Jurkat, Clone E6-1 (cell line): ENCODE data around the gene MFSD8. TPM values are rescaled to one million over a fixed set of nuclear protein-coding genes. Genes with fewer than 3 reads are reported as not detected.
"Not testable (repeated sequence)": the region's sequence is repeated elsewhere in the genome, so short reads cannot be mapped to it uniquely, and the experiment has no call there.

ENCODE experiments used
- DNase-seq: peaks from one replicate; pipeline ENCODE4 v3.0.0-alpha.2; 2011; ENCODE audit warnings: low read depth, low spot score
- H3K4me3 ChIP-seq: 2 replicates; pipeline ENCODE4 v1.5.1; 2011; ENCODE audit warnings: mild to moderate bottlenecking, low read length, control low read depth, moderate library complexity
- polyA plus RNA-seq: library from polyadenylated mRNA; unstranded; fragments of >200 nt; gene quantifications from one replicate; pipeline ENCODE4 v1.2.1, GENCODE V29; 2012; ENCODE audit warnings: missing spikeins; ENCODE audit not compliant: insufficient read length, insufficient read depth

The MFSD8 gene
- polyA plus RNA-seq, result 10.3 TPM

GRCh38 chr4:127965062-127965802, at the start of gene MFSD8, which contains the start of gene ABHD18:
Gene MFSD8 (minus strand): TSS chr4:127965173. CDS start chr4:127965133, 40 bp downstream.
Gene ABHD18 (plus strand): TSS chr4:127965406. CDS start chr4:127982956, 17,550 bp downstream.
- peak within 1 kb of the TSS; percentile 94 for H3K4me3 ChIP-seq
- peak; percentile 98 for DNase-seq

GRCh38 chr4:128009428-128009827, 44.5 kb upstream of the MFSD8 start:
- no peak for DNase-seq

GRCh38 chr4:128006592-128006991, 41.6 kb upstream of the MFSD8 start:
- DNase-seq, result no peak

More at GRCh38 chr4:128009428-128009827, 44.5 kb upstream of the MFSD8 start:
- no peak overlapping the region for H3K4me3 ChIP-seq

GRCh38 chr4:127997534-127998388, 32.8 kb upstream of the MFSD8 start:
- peak; percentile 40 for DNase-seq
- H3K4me3 ChIP-seq, result no peak overlapping the region

More at GRCh38 chr4:128006592-128006991, 41.6 kb upstream of the MFSD8 start:
- no peak overlapping the region for H3K4me3 ChIP-seq

- not testable (repeated sequence) for H3K4me3 ChIP-seq, DNase-seq
Observed at GRCh38 chr4:127996521-127996920, 31.5 kb upstream of the MFSD8 start.

GRCh38 chr4:127995776-127996175, 30.8 kb upstream of the MFSD8 start:
- no peak for DNase-seq
- no peak overlapping the region for H3K4me3 ChIP-seq

GRCh38 chr4:127993151-127993550, 28.2 kb upstream of the MFSD8 start:
- H3K4me3 ChIP-seq, result no peak overlapping the region
- no peak for DNase-seq

GRCh38 chr4:127988638-127989037, 23.7 kb upstream of the MFSD8 start:
- DNase-seq, result no peak
- no peak overlapping the region for H3K4me3 ChIP-seq

- no peak overlapping the region for H3K4me3 ChIP-seq
- DNase-seq, result no peak
Observed at GRCh38 chr4:127985989-127986388, 21.0 kb upstream of the MFSD8 start.

GRCh38 chr4:127982445-127982844, 17.5 kb upstream of the MFSD8 start:
- H3K4me3 ChIP-seq, result no peak overlapping the region
- no peak for DNase-seq

GRCh38 chr4:127978930-127979329, 14.0 kb upstream of the MFSD8 start:
- no peak overlapping the region for H3K4me3 ChIP-seq
- no peak for DNase-seq

- no peak for DNase-seq
- H3K4me3 ChIP-seq, result no peak overlapping the region
Observed at GRCh38 chr4:127975121-127975770, 10.3 kb upstream of the MFSD8 start.

GRCh38 chr4:127970925-127971324, 6.0 kb upstream of the MFSD8 start:
- not testable (repeated sequence) for DNase-seq, H3K4me3 ChIP-seq

GRCh38 chr4:127968586-127968985, 3.6 kb upstream of the MFSD8 start:
- no peak overlapping the region for H3K4me3 ChIP-seq
- DNase-seq, result no peak

GRCh38 chr4:127967141-127967775, 2.3 kb upstream of the MFSD8 start:
- no peak for DNase-seq

GRCh38 chr4:127965803-127966175, 816 bp upstream of the MFSD8 start:
- peak overlapping the region; percentile 94 for H3K4me3 ChIP-seq
- DNase-seq, result peak; percentile 56

More at GRCh38 chr4:127967141-127967775, 2.3 kb upstream of the MFSD8 start:
- H3K4me3 ChIP-seq, result no peak overlapping the region

GRCh38 chr4:127964426-127965061, 429 bp downstream of the MFSD8 start:
- not testable (repeated sequence) for DNase-seq
- peak overlapping the region; percentile 94 for H3K4me3 ChIP-seq

GRCh38 chr4:127963633-127964398, 1.2 kb downstream of the MFSD8 start:
- H3K4me3 ChIP-seq, result peak overlapping the region; percentile 94
- DNase-seq, result not testable (repeated sequence)
